GM06990 (cell line): ENCODE results near the gene CDX1.

ENCODE experiments used
- DNase-seq: peaks from one replicate; pipeline ENCODE4 v3.0.0-alpha.2; 2011; ENCODE audit not compliant: insufficient read length; ENCODE audit errors: extremely low read depth
- H3K27me3 ChIP-seq: replicated peaks from 2 replicates; pipeline ENCODE4 v1.6.0; 2011; ENCODE audit warnings: low read length; ENCODE audit not compliant: control insufficient read depth, insufficient read depth
- H3K36me3 ChIP-seq: 2 replicates; pipeline ENCODE4 v1.5.1; 2011; ENCODE audit warnings: low read length; ENCODE audit not compliant: control insufficient read depth, insufficient read depth
- H3K4me3 ChIP-seq: replicated peaks from 2 replicates; pipeline ENCODE4 v1.5.1; 2011; ENCODE audit warnings: low read depth, mild to moderate bottlenecking, control low read depth, low read length
- TF ChIP-seq, protein P1 (sequence below): IDR thresholded peaks from 2 replicates; pipeline ENCODE4 v1.5.1; 2011; ENCODE audit warnings: low read length, control low read depth, mild to moderate bottlenecking, inconsistent platforms; ENCODE audit not compliant: insufficient read depth, poor library complexity, severe bottlenecking

Gene CDX1

GRCh38 chr5:150133581-150134197 lies 32.9 kb upstream of the CDX1 start:
- Histone ChIP-seq H3K27me3 (no peaks in the 10 kb centered on the region; the same call in none of the 2 replicates), H3K36me3 (no peaks in the 10 kb centered on the region), H3K4me3 (no peak overlapping the region)
- TF ChIP-seq, protein P1, sequence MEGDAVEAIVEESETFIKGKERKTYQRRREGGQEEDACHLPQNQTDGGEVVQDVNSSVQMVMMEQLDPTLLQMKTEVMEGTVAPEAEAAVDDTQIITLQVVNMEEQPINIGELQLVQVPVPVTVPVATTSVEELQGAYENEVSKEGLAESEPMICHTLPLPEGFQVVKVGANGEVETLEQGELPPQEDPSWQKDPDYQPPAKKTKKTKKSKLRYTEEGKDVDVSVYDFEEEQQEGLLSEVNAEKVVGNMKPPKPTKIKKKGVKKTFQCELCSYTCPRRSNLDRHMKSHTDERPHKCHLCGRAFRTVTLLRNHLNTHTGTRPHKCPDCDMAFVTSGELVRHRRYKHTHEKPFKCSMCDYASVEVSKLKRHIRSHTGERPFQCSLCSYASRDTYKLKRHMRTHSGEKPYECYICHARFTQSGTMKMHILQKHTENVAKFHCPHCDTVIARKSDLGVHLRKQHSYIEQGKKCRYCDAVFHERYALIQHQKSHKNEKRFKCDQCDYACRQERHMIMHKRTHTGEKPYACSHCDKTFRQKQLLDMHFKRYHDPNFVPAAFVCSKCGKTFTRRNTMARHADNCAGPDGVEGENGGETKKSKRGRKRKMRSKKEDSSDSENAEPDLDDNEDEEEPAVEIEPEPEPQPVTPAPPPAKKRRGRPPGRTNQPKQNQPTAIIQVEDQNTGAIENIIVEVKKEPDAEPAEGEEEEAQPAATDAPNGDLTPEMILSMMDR, result no peak
- DNase-seq, result no peak

- TF ChIP-seq, protein P1, result no peak
- no peaks in the 10 kb centered on the region for H3K36me3 ChIP-seq
- no peak for DNase-seq
- H3K27me3 ChIP-seq, result no peaks in the 10 kb centered on the region; the same call in none of the 2 replicates
- H3K4me3 ChIP-seq, result no peak overlapping the region
Measured at GRCh38 chr5:150134198-150134588, 32.4 kb upstream of the CDX1 start.

GRCh38 chr5:150135557-150136304 lies 30.8 kb upstream of the CDX1 start:
- H3K36me3 ChIP-seq, result no peaks in the 10 kb centered on the region
- no peak overlapping the region for H3K4me3 ChIP-seq
- TF ChIP-seq, protein P1, result no peak
- no peaks in the 10 kb centered on the region; the same call in none of the 2 replicates for H3K27me3 ChIP-seq
- DNase-seq, result no peak

DNA sequence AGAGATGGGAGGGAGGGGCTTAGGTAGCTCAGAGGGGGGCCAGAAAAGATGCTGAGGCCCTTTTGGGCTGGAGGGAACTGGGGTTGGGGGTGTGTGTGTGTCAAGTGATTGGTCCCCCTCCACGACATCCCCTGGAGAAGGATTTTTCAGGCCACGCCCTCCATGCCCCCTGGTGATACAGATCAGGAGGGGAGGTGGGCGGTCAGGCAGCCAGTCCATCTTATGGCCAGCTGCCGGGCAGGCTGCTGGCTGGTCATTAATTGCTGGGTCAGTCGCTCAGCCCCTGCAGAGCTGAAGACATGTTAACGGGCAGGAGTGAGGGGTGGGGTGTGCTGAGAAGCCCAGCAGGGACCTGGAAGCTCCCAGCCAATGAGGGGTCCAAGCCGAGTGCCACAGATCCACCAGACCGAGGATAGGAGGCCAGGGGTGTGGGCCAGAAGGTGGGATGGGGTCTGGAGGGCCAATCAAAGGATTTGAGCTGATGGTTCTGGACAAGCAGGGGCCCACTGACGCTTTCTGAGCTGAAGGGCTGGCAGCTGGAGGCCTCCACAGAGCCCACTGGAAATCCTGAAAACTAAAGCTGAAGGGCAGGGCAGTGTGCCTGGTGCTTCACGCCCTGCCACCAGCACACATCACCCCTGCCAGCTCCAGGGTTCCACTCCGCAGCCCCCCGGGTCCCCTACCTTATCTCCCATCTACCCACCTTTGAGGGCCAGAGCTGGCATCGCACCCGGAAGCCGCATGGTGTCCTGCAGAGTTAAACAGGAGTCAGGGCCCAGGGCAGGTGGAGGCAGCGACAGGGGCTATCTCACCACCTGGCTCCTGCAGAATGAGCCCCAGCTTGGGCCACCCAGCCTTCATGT lies 30.0 kb upstream of the CDX1 start:
- TF ChIP-seq, protein P1, result no peak
- DNase-seq, result no peak
- Histone ChIP-seq H3K36me3 (no peaks in the 10 kb centered on the region), H3K27me3 (no peaks in the 10 kb centered on the region; the same call in none of the 2 replicates), H3K4me3 (no peak overlapping the region)

GRCh38 chr5:150137168-150137957 lies 29.2 kb upstream of the CDX1 start:
- TF ChIP-seq, protein P1, result no peak
- no peaks in the 10 kb centered on the region for H3K36me3 ChIP-seq
- DNase-seq, result no peak
- no peaks in the 10 kb centered on the region; the same call in none of the 2 replicates for H3K27me3 ChIP-seq
- H3K4me3 ChIP-seq, result no peak overlapping the region
